Measurements from ENCODE around the gene CARD9. TPM values are rescaled to one million over a fixed set of nuclear protein-coding genes. Genes with fewer than 3 reads are reported as not detected.
A peak's percentile ranks its signal among the peaks of the same experiment; 100 is the strongest.

The CARD9 gene
- total RNA-seq, 1 donor from 2014 or later: 1.6 TPM

DNA sequence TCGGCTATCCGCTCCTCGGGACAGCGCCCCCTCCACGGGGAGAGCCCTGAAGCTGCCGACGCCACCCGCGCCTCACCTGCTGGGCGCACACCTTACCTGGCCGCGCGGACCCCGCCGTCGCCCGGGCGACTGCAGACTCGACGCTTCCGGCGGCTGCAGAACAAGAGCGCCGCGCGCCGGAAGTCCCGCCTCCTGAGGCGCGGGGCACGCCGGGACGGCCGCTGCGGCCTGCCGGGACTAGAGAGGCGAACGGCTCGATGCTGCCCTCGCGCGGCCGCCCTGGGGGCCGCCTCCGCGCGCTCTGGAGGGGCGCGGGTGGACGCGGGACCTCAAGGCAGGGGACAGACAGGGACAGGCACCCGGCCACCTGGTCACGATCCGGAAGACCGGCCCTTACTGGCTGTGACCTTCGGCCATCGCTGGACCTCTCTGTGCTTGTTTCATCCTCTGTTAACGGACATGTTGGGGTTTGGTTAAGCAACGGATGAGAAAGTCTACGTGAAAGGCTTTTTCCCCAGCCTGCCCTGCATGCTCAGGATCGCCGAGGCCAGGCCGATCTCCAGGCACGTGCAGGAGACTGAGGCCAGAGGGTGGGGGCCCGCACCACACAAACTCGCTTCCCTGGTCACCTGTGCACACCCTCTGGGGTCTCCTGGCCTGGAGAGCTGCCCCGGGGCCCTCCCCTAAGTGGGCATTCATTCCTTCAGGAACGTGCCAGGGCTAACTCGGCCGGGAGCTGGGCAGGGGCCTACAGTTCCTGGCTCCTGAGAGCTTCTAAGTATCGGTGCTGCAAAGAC, 26.8 kb upstream of the CARD9 start, which contains the start of gene SNAPC4:
Gene SNAPC4, minus strand, starts transcription at position 133 of the 797 bp plus-strand sequence. CDS start 1,742 bp downstream, outside the sequence.
- Mint-ChIP-seq H3K4me1 (ENCODE audit: low read depth) (peaks cover 10% of the 10 kb centered on the region), H3K27me3 (no peaks in the 10 kb centered on the region), H3K4me3 (ENCODE audit: low read depth) (peak within 1 kb of the TSS; percentile 86), H3K27ac (peak within 1 kb of the TSS; percentile 95), H3K36me3 (ENCODE audit: insufficient read depth) (peaks cover 12% of the 10 kb centered on the region), H3K9me3 (ENCODE audit: low read depth) (no peaks in the 10 kb centered on the region)
- peak; percentile 90 for DNase-seq (ENCODE audit: low spot score, unreplicated experiment)
- TF ChIP-seq, protein P1, sequence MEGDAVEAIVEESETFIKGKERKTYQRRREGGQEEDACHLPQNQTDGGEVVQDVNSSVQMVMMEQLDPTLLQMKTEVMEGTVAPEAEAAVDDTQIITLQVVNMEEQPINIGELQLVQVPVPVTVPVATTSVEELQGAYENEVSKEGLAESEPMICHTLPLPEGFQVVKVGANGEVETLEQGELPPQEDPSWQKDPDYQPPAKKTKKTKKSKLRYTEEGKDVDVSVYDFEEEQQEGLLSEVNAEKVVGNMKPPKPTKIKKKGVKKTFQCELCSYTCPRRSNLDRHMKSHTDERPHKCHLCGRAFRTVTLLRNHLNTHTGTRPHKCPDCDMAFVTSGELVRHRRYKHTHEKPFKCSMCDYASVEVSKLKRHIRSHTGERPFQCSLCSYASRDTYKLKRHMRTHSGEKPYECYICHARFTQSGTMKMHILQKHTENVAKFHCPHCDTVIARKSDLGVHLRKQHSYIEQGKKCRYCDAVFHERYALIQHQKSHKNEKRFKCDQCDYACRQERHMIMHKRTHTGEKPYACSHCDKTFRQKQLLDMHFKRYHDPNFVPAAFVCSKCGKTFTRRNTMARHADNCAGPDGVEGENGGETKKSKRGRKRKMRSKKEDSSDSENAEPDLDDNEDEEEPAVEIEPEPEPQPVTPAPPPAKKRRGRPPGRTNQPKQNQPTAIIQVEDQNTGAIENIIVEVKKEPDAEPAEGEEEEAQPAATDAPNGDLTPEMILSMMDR (IDR thresholded peaks at IDR 0.05; ENCODE audit: unreplicated experiment): peak; percentile 91

GRCh38 chr9:136399176-136400037, 25.9 kb upstream of the CARD9 start:
- Mint-ChIP-seq H3K4me1 (ENCODE audit: low read depth) (peaks cover 10% of the 10 kb centered on the region), H3K9me3 (ENCODE audit: low read depth) (no peaks in the 10 kb centered on the region), H3K27ac (peak overlapping the region; percentile 95), H3K27me3 (no peaks in the 10 kb centered on the region), H3K36me3 (ENCODE audit: insufficient read depth) (peaks cover 7% of the 10 kb centered on the region), H3K4me3 (ENCODE audit: low read depth) (peak overlapping the region; percentile 86)
- DNase-seq (ENCODE audit: low spot score, unreplicated experiment): no peak
- TF ChIP-seq, protein P1 (IDR thresholded peaks at IDR 0.05; ENCODE audit: unreplicated experiment): no peak

DNA sequence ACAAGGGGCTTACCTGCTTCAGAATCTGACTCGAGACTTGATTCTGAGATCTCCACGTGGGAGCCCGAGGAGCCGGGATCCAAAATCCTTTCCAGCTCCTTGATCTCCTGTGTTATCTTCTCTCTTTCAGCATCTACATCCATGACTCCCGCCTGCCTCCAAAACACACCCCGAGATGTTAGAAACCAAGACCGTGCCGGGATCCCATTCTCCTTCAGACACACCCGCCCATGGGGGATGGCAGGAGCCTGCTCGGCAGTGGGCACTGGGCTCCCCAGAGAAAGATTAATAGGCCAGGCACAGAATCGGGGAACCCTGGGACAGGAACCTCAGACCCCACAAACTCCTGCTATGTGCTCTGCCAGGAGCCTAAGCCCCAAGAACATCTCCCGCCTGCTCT, 24.8 kb upstream of the CARD9 start:
- H3K27ac Mint-ChIP-seq: no peak overlapping the region
- H3K4me3 Mint-ChIP-seq (ENCODE audit: low read depth): peak overlapping the region; percentile 86
- TF ChIP-seq, protein P1 (IDR thresholded peaks at IDR 0.05; ENCODE audit: unreplicated experiment): no peak
- peaks cover 10% of the 10 kb centered on the region for H3K4me1 Mint-ChIP-seq (ENCODE audit: low read depth)
- H3K9me3 Mint-ChIP-seq (ENCODE audit: low read depth): no peaks in the 10 kb centered on the region
- no peak for DNase-seq (ENCODE audit: low spot score, unreplicated experiment)
- no peaks in the 10 kb centered on the region for H3K27me3 Mint-ChIP-seq
- peaks cover 7% of the 10 kb centered on the region for H3K36me3 Mint-ChIP-seq (ENCODE audit: insufficient read depth)

GRCh38 chr9:136397643-136398042, 24.2 kb upstream of the CARD9 start:
- Mint-ChIP-seq H3K9me3 (ENCODE audit: low read depth) (no peaks in the 10 kb centered on the region), H3K27me3 (no peaks in the 10 kb centered on the region), H3K4me1 (ENCODE audit: low read depth) (peaks cover 10% of the 10 kb centered on the region), H3K36me3 (ENCODE audit: insufficient read depth) (peaks cover 7% of the 10 kb centered on the region), H3K4me3 (ENCODE audit: low read depth) (no peak overlapping the region), H3K27ac (no peak overlapping the region)
- TF ChIP-seq, protein P1 (IDR thresholded peaks at IDR 0.05; ENCODE audit: unreplicated experiment): no peak
- no peak for DNase-seq (ENCODE audit: low spot score, unreplicated experiment)

DNA sequence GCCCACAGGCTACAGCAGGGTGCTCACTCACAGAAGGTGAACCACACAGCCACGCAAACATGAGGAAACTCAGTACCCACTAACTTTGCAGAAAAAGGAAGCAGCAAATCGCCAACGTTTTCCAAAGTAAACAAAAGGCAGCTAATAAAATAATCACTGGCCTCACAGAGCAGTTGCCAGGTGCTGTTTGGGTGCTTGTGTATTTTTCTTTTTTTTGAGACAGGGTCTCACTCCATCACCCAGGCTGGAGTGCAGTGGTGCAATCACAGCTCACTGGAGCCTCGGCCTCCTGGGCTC, 22.7 kb upstream of the CARD9 start:
- DNase-seq (ENCODE audit: low spot score, unreplicated experiment): no peak
- TF ChIP-seq, protein P1 (IDR thresholded peaks at IDR 0.05; ENCODE audit: unreplicated experiment): no peak
- Mint-ChIP-seq H3K4me3 (ENCODE audit: low read depth) (no peak overlapping the region), H3K9me3 (ENCODE audit: low read depth) (no peaks in the 10 kb centered on the region), H3K27ac (no peak overlapping the region), H3K36me3 (ENCODE audit: insufficient read depth) (peaks cover 10% of the 10 kb centered on the region), H3K27me3 (no peaks in the 10 kb centered on the region), H3K4me1 (ENCODE audit: low read depth) (peaks cover 10% of the 10 kb centered on the region)

Measured in progenitor cell of endocrine pancreas (in vitro differentiated cells).